A673 (cell line): ENCODE results near the gene EMX1.

Experiments
- CTCF ChIP-seq: fragments of 300-800, 200-600 bp; sonication (generic); conservative IDR thresholded peaks from 2 replicates; pipeline ENCODE4 v1.5.1; 2017; ENCODE audit warnings: low read depth, mild to moderate bottlenecking, antibody characterized with exemption, low read length, moderate library complexity, mixed read lengths
- EZH2 ChIP-seq: fragments of 200-600 bp; sonication (generic); IDR thresholded peaks from 2 replicates; pipeline ENCODE4 v1.6.1; 2017; ENCODE audit warnings: borderline replicate concordance, low read depth, mild to moderate bottlenecking, mixed read lengths, antibody characterized with exemption, low read length; ENCODE audit not compliant: poor library complexity, severe bottlenecking

- TF ChIP-seq CTCF = no peak
- TF ChIP-seq EZH2 = no peak
These were observed 4.0 kb downstream of the EMX1 start for GRCh38 chr2:72921088-72921851.
